Transverse colon (tissue), 4 donors: Measurements from ENCODE around the gene PPP6C. TPM values are rescaled to one million over a fixed set of nuclear protein-coding genes. Genes with fewer than 3 reads are reported as not detected.
"Not testable (repeated sequence)": the region's sequence is repeated elsewhere in the genome, so short reads cannot be mapped to it uniquely, and the experiment has no call there.

Experiments used
- DNase-seq: peaks from one replicate; pipeline ENCODE4 v3.0.0-alpha.2; 2019
- H3K27ac ChIP-seq, 4 donors: fragments of 200-600 bp; sonication (generic); 2 replicates each; pipeline ENCODE4 v1.5.1; 2016 to 2018; ENCODE audit warnings: inconsistent platforms in 4 of 4
- H3K27me3 ChIP-seq: fragments of 200-600 bp; sonication (generic); 2 replicates; pipeline ENCODE4 v1.5.1; 2017; ENCODE audit warnings: inconsistent platforms
- H3K36me3 ChIP-seq, 4 donors: fragments of 200-600 bp; sonication (generic); 2 replicates each; pipeline ENCODE4 v1.5.1; 2017 to 2019; ENCODE audit warnings: inconsistent platforms in 4 of 4
- H3K4me1 ChIP-seq, 4 donors: fragments of 200-600 bp; sonication (generic); 2 replicates each; pipeline ENCODE4 v1.5.1; 2017 to 2020; ENCODE audit warnings: inconsistent platforms in 4 of 4
- H3K4me3 ChIP-seq, 4 donors: fragments of 200-600 bp; sonication (generic); 1 replicate in 1 of 4; 2 replicates in 3 of 4; pipeline versions ENCODE4 v1.5.1 to v1.6.1; 2017 to 2019; ENCODE audit warnings: inconsistent platforms in 4 of 4
- H3K9me3 ChIP-seq, 2 donors: fragments of 200-600 bp; sonication (generic); 2 replicates each; pipeline ENCODE4 v1.5.1; 2017 to 2019; ENCODE audit warnings: inconsistent platforms in 2 of 2
- EP300 ChIP-seq: sonication (generic); formaldehyde crosslinking; IDR thresholded peaks from one replicate; pipeline ENCODE4 v1.6.1; 2017; ENCODE audit warnings: antibody characterized with exemption, low read depth
- POLR2A ChIP-seq: fragments of 450-650 bp; IDR thresholded peaks from one replicate; pipeline ENCODE4 v1.6.1; 2016; ENCODE audit warnings: antibody characterized with exemption, mild to moderate bottlenecking, moderate library complexity
- POLR2AphosphoS5 ChIP-seq, 3 donors: sonication (generic); formaldehyde crosslinking; IDR thresholded peaks; one replicate each; pipeline ENCODE4 v1.6.1; 2016; ENCODE audit warnings: antibody characterized with exemption in 3 of 3
- WGBS, 2 donors: methylation state at CpG; one replicate each; pipeline ENCODE4 v1.1.5; 2018; ENCODE audit warnings: low coverage in 1 of 2; 5-methylcytosine and 5-hydroxymethylcytosine counted together
- in situ Hi-C, 4 donors: fragments of 200-750 bp; cut with MboI; loops; one replicate each; pipeline versions ENCODE4 v1.15.0 to v1.15.1; 2017; ENCODE audit warnings: low sequenced_read_pairs in 3 of 4, low pct_ligation_motif_present in 1 of 4, low pct_unique_long_range_greater_than_20kb in 1 of 4
- intact Hi-C: fragments of 100-400 bp; cut with DNase I; formaldehyde crosslinking; loops from one replicate; pipeline ENCODE4 v1.15.1; 2023; ENCODE audit warnings: low total_unique reads
- total RNA-seq, 4 donors: library from RNA; depleted of rRNA; stranded (reverse); fragments of >200 nt; gene quantifications; one replicate each; pipeline ENCODE4 v1.1.0, GENCODE V29; 2016
- TF ChIP-seq, protein P1 (sequence below), 5 experiments: fragments of 200-600 bp in 3 of 5; fragments of 450-650 bp in 2 of 5; sonication (generic) in 3 of 5; IDR thresholded peaks; 1 replicate in 2 of 5; 2 replicates in 3 of 5; pipeline ENCODE4 v1.5.1; 2016 to 2017; ENCODE audit warnings: antibody characterized with exemption in 5 of 5, inconsistent platforms in 3 of 5, mild to moderate bottlenecking in 2 of 5, moderate library complexity in 1 of 5

PPP6C gene
- 10 to 100 TPM; 15.1 to 34.7 (median 29.9) TPM for total RNA-seq

DNA sequence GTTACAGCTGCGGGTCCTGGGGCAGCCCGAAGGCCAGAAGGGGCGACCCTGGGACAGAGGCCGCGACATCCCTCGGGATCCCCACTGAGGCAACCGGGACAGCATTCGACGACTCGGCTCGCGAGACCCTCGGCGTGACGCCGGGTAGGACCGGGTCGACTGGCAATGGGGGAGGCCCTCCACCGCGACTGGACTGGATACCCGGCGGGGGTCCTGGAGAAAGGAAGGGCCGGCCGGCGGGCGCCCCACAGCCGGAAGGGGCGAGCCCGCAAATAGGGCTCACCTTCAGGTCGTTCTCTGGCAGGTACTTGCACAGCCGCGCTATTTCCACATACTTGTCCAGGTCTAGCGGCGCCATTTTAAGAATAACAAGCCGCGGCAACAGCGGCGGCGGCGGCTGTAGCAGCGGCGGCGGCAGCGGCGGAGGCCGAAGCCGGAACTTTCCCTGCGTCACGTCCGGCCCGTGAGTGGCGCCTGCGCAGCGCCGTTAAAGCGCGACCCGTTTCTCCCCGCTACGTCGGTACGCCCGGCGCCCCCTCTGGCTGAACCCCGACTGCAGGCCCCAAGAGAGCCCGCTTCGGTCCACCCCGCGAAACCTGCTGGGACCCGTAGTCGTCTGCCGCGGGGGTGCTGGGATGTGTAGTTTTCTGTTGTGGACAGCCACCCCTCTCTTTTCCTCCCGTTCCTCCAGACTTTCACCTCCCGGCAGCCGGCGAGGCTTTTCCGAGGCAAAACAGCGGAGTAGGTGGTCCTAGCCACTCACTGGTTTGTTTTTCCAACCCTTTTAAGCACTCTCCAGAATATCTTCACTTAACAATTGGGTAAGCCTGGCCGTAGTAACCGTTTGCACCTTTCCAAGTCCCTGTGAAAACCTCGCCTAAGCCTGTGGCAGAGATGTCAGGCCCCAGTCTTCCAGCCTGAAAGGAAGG is at the start of gene PPP6C:
PPP6C (minus strand) TSS at position 443 of the 929 bp plus-strand sequence; CDS start at position 358, 85 bp downstream.
- H3K36me3 ChIP-seq = no peaks in the 10 kb centered on the region
- DNase-seq = peak; percentile 98
- 1 to 2% methylated on average over 21 to 74 of the region's 82 CpGs for WGBS, 2 donors
- peak; percentile 87 to 93 (median 92) for TF ChIP-seq POLR2AphosphoS5 (IDR thresholded peaks at IDR 0.05)
- TF ChIP-seq, protein P1, sequence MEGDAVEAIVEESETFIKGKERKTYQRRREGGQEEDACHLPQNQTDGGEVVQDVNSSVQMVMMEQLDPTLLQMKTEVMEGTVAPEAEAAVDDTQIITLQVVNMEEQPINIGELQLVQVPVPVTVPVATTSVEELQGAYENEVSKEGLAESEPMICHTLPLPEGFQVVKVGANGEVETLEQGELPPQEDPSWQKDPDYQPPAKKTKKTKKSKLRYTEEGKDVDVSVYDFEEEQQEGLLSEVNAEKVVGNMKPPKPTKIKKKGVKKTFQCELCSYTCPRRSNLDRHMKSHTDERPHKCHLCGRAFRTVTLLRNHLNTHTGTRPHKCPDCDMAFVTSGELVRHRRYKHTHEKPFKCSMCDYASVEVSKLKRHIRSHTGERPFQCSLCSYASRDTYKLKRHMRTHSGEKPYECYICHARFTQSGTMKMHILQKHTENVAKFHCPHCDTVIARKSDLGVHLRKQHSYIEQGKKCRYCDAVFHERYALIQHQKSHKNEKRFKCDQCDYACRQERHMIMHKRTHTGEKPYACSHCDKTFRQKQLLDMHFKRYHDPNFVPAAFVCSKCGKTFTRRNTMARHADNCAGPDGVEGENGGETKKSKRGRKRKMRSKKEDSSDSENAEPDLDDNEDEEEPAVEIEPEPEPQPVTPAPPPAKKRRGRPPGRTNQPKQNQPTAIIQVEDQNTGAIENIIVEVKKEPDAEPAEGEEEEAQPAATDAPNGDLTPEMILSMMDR (IDR thresholded peaks at IDR 0.05) = peak; percentile 46 to 79 (median 63)
- TF ChIP-seq POLR2A = peak; percentile 86
- TF ChIP-seq EP300 = no peak
- H3K9me3 ChIP-seq = no peaks in the 10 kb centered on the region
- H3K27ac ChIP-seq = peak within 1 kb of the TSS; percentile 94 to 99 (median 96)
- in situ Hi-C loops = no loop called here
- peak within 1 kb of the TSS; percentile 87 to 100 (median 94) for H3K4me3 ChIP-seq
- no peaks in the 10 kb centered on the region for H3K27me3 ChIP-seq
- intact Hi-C loops = loop anchor here (1.0 kb wide), 1 partner anchor 248 kb away; the partner anchor contains the start of gene GOLGA1
- peaks cover 16 to 37% (median 22%) of the 10 kb centered on the region in 4 donors for H3K4me1 ChIP-seq

DNA sequence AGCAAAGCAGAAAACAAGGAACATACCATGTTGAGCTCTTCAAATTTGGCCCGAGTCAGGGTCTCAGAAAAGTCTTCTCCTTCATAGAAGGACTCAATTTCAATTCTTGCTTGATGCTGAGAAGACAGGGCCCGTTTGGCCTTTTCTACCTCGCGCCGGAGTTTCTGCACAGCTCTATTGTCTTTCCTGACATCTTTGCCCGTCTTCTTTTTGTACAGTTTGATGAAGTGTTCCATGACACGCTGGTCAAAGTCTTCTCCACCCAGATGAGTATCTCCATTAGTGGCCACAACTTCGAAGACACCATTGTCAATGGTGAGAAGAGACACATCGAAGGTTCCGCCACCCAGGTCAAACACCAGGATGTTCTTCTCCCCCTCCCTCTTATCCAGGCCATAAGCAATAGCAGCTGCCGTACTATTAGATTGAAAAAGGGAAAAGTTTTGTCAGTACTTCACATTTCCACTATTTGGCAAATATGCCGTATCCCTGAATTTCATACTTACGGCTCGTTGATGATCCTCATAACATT is 49.4 kb upstream of the PPP6C start:
- Histone ChIP-seq H3K4me1 (peaks cover 22 to 64% (median 51%) of the 10 kb centered on the region in 4 donors), H3K36me3 (peaks cover 0 to 41% (median 18%) of the 10 kb centered on the region in 4 donors), H3K9me3 (no peaks in the 10 kb centered on the region), H3K27ac (no peak overlapping the region), H3K4me3 (peak overlapping the region in 3 of 4 donors; percentile 76 to 85 (median 78)), H3K27me3 (no peaks in the 10 kb centered on the region)
- WGBS, 2 donors = 77 to 86% methylated on average over 4 to 14 of the region's 14 CpGs
- intact Hi-C loops = no loop called here
- no peak for DNase-seq
- in situ Hi-C loops = no loop called here
- TF ChIP-seq POLR2A (no peak), POLR2AphosphoS5 (IDR thresholded peaks at IDR 0.05) (no peak), EP300 (no peak)
- TF ChIP-seq, protein P1 (IDR thresholded peaks at IDR 0.05) = no peak

DNA sequence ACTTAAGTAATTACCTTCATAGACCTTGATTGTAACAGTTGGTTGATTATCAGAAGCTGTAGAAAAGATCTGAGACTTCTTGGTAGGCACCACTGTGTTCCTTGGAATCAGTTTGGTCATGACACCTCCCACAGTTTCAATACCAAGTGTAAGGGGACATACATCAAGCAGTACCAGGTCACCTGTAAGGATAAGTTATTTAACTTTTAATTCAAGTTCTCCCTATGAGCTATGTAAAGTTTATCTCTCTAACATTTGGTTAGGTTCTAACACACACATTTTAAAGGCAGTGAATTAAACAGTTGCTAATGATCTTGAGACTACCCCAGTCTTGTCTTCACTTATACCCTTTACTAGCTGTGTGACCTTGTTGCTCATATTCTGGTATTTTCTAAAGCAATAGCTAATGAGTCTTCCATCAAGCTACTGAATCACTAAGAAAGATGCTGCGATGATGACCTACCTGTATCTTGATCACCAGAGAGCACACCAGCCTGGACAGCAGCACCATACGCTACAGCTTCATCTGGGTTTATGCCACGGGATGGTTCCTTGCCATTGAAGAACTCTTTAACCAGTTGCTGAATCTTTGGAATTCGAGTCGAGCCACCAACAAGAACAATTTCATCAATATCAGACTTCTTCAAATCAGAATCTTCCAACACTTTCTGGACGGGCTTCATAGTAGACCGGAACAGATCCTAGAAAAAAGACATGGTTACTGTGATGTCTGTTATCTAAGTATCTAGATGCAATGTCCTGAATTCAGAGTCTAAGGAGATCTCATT is 48.7 kb upstream of the PPP6C start:
- Histone ChIP-seq H3K4me3 (peak overlapping the region in 2 of 4 donors; percentile 3 to 85), H3K4me1 (peaks cover 22 to 64% (median 51%) of the 10 kb centered on the region in 4 donors), H3K36me3 (peaks cover 0 to 41% (median 18%) of the 10 kb centered on the region in 4 donors), H3K27me3 (no peaks in the 10 kb centered on the region), H3K27ac (no peak overlapping the region), H3K9me3 (no peaks in the 10 kb centered on the region)
- intact Hi-C loops = no loop called here
- DNase-seq = no peak
- TF ChIP-seq, protein P1 (IDR thresholded peaks at IDR 0.05) = no peak
- TF ChIP-seq POLR2A = no peak
- no peak for TF ChIP-seq EP300
- TF ChIP-seq POLR2AphosphoS5 (IDR thresholded peaks at IDR 0.05) = no peak
- WGBS, 2 donors = 84% methylated on average over 7 of the region's 7 CpGs; no CpG with 5 or more reads in 1 of the 2 donors
- in situ Hi-C loops = no loop called here

DNA sequence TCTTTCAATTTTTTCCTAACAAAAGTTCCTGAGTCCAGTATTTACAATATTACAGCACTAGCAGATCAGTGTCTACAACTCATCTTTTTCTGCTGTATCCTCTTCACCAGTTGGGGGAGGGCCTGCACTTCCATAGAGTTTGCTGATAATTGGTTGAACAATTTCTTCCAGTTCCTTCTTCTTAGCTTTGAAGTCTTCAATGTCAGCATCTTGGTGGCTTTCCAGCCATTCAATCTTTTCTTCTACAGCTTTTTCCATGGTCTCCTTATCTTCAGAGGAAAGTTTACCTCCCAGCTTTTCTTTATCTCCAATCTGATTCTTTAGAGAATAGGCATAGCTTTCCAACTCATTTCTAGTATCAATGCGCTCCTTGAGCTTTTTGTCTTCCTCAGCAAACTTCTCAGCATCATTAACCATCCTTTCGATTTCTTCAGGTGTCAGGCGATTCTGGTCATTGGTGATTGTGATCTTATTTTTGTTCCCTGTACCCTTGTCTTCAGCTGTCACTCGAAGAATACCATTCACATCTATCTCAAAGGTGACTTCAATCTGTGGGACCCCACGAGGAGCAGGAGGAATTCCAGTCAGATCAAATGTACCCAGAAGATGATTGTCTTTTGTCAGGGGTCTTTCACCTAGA is 47.0 kb upstream of the PPP6C start:
- H3K4me3 ChIP-seq, DNase-seq, H3K9me3 ChIP-seq, H3K27me3 ChIP-seq, intact Hi-C loops, in situ Hi-C loops: not testable (repeated sequence)
- Histone ChIP-seq H3K27ac (peak overlapping the region in 1 of 4 donors; percentile 6), H3K36me3 (peaks cover 0 to 41% (median 18%) of the 10 kb centered on the region in 4 donors), H3K4me1 (peaks cover 22 to 57% (median 46%) of the 10 kb centered on the region in 4 donors)
- 74 to 93% methylated on average over 2 to 5 of the region's 5 CpGs for WGBS, 2 donors
